Measurements from ENCODE around the gene EPS8.
"Not testable (repeated sequence)": the region's sequence is repeated elsewhere in the genome, so short reads cannot be mapped to it uniquely, and the experiment has no call there.

The EPS8 gene

DNA sequence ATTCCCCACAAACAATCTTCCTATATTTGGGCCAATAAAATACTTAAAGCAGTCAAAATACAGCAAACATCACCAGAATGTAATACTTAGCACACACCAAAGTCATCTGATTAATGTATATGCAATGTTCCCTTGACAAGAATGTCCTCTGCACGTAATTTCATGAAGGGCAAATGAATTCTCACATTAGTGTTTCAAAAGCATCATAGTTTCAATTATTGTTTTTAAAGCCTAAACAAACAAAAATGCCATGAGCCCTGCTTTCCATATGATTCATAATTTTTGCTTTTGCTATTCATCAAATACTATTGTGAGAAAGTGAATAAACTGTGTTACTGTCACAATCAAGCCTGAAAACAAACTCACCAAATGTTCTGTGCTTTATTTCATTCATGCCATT is 156.0 kb downstream of the EPS8 start:
- no peak for DNase-seq

DNA sequence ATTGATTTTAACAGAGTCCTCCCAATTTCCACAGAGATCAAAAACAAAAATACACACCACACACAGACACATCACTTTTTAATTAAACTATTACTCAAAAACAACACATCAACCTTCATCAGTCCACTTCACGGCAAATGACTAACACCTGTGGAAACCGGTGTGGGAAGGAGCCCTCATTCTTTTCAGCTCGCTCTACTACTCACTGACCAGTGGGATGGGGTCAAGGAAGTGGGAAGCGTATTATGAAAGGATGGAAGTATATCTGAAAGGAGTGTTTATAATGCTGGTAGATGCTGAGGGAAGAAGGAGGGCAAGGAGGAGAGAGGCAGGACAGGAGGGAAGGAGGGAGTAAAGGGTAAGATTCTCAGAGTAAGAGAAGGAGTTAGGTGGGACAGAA is 156.5 kb downstream of the EPS8 start:
- no peak for DNase-seq

DNA sequence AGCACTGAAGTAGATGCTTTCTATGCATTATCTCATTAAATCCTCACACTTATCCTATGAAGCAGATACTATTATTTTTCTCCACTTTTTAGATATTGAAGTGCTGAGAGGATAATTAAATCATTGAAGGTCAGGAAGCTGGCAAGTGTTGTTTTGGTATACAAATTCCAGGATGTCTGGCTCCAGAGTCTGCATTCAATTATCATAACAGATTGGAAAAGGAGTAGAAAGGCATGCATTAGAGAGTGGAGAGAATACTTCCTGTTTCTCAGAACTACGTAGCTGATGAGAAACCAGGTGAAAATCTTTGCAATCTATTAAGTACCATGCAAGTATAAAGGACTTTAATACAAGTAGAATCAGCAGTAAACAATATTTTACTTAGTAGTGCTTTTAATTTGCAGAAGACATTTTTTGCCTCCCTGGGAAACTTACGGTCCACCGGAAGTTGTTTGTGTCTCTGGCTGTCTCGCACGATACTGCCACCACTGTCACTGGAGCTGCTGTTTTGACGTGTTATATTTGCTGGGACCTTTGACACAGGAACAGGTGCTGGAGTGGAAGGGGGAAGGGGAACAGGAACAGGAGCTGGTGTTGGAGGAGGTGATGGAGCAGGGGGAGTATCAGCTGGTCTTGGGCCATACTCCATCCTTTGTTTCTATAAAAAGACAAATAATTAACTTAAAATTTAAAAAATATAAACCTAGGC is 158.0 kb downstream of the EPS8 start:
- DNase-seq = no peak

DNA sequence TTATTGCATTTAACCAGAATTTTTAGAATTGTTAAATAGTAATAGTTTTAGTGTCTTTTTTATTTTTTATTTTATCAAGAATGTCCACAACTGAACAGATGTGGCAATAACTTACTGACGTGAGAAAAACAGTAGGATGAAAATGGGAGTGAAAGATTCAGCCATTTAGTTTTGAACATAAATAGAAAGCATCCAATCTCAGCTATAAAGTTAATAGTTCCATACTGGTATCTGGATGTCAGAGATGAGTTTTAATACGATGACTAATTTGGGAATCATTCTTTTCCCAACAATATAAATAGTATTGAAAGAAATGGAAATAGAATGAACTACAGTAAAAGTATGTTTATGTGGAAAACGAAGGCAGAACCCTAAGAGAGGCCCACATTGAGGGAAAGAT is 159.4 kb downstream of the EPS8 start:
- DNase-seq = no peak

DNA sequence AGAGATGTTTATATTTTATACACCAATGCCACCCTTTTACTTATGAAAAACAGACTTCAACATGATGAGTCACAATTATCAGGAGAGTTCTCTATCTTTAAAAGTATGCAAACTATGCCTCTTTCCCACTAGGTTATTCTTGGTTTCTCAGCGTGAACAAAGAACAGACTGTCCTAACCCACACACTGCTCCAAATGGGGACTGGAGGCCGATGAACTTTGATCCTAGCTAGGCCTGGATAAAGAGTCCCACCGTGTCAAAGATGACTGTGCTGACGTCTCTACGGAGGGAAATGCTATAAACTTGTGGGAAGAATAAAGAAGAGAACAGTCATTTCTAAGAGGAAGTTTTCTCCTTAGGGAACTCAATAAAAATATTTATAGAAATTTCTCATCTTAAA is 160.1 kb downstream of the EPS8 start:
- DNase-seq = no peak

DNA sequence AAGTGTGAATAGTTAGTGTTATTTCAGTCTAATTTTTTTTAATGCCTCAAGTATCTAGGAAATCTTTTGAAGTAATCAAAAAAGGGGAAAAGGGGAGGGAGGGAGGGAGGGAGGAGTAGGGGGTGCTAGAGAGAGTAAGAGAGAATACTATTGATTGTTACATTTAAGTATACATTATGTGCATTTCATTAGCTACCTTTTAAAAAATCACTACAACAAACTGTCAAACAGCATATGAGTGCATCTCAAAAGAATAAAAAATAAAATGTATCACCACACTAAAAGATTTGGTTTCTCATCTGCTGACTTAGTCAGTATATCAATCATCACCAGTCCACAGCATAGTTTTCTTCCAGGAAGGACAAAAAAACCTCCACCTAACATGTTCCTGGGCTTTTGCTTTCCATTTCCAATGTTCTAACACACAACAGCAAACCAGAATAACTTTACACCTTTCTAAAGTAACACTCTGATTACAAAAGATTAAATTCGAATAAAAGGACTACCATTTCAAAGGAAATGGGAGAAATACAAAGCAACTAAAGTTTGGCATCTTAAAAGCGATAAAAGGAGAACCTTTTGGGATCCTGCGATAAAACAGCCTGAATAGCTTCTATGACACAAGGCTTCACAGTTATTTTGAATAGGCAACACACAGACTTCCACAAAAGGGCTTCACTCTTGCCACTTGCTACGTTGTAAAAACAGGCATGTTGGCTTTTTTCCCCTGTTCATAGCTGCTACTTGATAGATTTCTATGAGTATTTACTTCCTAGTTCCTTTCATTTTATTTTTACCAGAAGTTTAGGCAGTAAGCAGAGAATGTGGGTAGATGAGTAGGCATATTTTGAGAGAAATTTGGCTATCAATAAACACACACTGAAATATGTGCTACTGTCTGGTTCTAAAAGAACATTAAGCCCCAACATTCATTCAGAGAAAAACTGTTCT is 160.9 kb downstream of the EPS8 start:
- no peak for DNase-seq

DNA sequence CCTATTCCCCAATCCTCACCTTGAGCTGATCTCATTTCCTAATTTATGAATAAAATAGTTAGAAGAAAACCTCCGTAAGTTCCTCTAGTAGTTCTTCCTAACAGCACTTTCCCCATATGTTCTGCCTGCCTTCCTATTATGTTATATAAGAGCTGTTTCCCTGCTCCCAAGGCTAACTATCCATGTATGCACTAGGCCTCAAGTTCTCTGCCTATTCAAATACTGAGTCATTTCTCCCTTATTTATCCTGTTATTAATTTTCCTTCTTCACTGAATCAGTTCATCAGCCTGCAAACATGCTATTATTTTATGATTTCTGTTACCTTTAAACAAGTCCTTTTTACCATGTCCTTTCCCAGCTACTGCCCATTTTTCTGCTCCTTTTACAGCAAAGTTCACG is 164.1 kb downstream of the EPS8 start:
- no peak for DNase-seq

DNA sequence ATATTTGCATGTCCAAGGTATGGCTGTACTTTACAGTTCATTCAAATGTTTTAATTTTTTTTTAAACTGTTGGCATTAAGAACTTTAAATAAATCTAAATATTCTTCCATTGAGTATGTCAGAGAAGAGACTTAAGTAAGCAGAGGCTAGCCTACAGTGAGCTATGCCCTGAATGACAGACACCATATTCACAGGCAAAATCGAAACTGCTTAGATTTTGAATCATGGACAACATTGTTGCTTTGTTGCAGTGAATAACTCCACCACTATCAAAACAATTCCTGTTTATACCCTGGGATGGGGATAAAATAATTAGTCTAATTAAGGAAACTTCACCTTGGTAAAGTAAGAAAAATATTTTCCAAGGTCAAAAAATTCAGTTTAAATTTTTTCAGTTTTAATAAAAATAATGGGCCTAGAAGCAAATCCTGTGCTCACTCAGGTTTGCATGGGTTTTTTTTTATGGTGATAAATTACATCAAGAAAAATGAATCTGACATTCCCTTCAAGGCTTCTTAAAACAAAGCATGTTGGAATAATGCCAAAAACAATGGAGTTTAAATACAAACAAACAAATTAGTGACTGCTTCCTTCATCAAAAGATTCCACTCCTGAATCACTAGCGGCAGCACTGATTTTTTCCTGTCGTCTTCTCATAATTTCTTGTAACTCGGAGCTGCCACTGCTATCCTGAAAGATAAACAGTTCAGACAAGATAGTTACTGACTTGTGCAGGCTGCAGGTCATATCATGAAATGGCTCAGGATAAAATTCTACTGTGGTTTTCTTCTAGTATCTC is 168.2 kb downstream of the EPS8 start:
- no peak for DNase-seq

DNA sequence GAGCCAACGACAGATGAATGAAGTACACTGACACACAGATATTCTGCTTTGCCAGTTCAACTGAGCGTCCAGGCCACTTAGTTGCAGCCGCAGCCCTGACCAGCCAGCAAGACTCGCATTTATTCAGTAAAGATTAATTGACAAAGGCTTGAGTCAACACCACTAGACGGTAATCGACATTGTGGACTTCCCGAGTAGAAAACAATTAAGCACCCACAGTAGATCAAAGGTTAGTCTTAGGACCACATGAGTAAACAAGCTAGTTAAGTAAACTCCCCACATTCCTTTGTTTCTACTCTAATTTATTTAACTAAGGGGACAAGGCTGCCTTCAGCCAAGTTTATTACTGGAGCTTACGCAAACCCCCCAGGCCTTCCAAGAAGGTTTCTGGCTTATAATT is 172.7 kb downstream of the EPS8 start:
- not testable (repeated sequence) for DNase-seq

DNA sequence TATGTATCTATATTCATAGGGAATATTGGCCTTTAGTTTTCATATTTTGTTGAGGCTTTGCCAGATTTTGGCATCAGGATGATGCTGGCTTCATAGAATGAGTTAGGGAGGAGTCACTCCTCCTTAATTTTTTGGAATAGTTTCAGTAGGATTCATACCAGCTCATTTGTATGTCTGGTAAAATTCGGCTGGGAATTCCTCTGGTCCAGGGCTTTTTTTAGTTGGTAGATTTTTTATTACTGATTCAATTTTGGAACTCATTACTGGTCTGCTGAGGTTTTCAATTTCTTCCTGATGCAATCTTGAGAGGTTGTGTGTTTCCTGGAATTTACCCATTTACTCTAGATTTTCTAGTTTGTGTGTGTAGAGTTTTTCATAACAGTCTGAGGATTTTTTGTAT is 175.2 kb downstream of the EPS8 start:
- no peak for DNase-seq

DNA sequence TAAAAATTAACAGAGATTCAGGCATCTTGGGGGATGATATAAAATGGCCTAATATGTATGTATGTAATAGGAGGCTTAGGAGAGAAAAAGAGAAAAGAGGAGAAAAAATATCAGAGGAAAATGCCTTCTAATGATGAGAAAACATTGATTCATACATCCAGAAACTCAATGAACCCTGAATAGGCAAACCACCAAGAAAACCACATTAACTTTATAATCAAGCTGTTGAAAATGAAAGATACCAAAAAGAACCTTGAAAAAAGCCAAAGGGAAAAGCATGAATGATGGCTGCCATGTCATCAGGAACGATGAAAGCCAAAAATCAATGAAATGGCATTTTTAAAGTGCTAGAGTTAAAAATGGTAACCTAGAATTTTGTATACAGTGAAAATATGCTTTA is 180.2 kb downstream of the EPS8 start:
- DNase-seq = no peak

DNA sequence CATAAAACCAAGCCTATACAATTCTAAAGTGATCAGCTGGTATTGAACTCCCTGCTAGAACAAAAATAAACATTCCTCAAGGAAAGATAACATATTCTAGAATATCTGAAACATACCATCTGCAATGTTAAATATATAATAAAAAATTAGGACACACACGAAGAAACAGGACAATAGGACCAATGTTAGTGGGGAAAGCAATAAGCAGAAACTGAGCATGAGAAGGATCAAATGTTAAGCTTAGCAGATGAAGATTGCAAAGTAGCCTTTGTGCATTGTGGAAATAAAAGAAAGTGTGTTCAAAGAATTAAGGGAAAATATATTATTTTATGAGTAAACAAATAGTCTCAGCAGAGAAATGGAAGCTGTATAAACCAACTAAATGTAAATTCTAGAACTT is 180.8 kb downstream of the EPS8 start:
- no peak for DNase-seq

DNA sequence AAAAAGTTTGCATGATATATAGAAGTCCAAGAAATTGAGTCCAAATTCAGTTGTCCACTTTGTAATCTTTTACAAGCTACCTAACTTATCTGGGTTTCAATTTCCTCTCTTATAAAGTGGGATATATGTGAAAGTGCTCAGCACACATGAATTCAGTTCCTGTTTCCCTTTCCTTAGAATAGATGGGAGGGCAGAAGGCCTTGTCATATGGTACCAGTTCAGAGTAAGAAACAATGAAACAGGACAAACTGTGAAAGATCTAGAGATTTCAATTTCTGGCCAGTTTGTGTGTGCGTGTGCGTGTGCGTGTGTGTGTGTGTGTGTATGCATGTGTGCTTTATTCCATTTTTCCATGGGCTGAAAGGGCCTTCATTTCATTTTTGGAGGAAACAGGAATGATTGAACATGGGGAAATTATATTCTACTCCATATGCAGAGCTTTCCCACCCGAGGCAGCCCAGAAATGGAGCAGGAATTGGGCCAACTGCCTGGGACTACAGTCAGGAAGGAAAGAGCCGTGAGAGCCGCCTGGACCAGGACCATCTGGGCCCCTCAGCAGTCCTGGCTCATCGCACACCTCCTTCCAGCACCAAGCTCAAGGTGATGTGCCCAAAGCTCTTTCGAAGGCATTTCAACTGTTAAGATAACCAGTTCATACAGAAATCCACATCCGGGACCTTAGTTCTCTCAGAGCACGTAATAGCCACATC is 183.2 kb downstream of the EPS8 start:
- no peak for DNase-seq

DNA sequence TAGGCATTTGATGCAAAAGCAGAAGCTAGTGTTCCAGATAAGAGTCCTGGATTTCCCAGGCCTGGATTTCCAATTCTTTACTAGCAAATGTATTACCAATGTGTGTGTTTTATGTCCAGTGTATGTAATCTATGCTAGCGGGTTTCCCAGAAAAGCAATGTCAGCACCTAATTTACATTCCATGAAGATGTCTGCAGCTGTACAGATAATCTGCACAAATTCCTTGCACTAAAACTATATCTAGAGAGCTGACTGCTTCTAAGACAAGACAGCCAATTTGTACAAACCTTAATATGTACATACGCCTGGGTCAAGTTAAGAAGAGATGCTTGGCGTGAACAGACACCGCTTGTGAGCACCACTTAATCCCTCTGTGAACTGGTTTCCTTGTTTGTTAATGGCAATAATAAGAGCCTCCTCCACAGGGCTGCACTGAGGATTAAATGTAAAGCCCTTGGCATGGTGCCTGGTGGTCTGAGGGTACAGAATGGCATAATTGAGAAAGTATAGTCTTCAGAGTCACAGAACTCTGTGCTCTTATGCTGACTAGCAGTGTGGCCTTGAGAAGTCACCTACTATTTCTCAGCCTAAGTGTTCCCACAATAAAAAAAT is 185.6 kb downstream of the EPS8 start:
- DNase-seq = no peak

DNA sequence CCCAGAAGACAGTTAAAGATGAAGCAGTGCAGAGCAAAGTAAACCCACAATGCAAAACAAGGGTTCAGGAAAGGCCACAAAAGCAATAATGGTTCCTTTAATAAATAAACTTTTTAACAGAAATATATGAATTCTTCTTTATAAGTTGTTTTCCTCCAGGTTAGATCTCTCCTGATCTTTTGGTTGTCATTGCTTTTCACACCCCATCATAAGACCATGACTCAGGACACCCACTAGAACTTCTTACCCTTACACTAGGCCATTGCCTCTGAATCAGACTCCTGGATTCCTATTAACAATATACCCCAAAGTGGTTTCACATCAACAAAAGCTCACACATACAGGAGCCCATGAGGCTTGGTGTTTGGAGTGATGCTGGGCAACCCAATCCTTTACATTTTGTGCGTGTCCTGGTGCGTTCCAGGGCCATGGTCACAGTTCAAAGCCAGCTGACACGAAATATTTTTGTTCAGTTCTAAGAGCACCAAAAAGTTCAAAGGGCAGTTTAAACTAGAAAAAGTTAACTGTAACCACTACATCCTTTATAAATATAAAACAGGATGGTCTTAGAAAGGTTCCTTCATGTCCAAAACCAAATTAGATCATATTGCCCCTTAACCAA is 187.0 kb downstream of the EPS8 start:
- no peak for DNase-seq

DNA sequence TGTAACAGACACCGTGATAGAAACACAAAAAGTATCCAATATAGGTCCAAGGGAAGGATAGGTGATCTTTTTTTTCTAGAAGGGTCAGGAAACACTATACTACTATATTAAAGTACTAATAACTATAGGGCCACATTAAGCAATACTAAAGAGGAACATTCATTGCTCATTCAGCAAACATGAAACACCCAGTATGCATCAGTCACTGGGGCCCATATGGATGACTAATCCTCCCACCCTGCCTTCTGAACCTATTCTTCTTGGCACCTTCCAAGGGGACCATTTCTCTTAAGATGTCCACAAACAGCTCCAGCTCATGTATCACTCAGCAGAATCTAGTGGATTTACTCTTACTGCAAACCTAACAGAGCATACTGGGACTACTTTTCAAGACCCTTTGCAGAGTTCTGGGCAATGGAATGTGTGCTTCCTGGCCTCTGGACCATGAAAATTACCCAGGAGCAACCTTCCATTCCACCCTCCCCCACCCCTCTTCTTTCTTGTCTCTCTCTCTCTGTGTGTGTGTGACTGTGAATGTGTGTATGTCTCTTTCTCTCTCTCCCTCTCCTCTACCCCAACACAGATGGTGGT is 187.9 kb downstream of the EPS8 start:
- DNase-seq = no peak

DNA sequence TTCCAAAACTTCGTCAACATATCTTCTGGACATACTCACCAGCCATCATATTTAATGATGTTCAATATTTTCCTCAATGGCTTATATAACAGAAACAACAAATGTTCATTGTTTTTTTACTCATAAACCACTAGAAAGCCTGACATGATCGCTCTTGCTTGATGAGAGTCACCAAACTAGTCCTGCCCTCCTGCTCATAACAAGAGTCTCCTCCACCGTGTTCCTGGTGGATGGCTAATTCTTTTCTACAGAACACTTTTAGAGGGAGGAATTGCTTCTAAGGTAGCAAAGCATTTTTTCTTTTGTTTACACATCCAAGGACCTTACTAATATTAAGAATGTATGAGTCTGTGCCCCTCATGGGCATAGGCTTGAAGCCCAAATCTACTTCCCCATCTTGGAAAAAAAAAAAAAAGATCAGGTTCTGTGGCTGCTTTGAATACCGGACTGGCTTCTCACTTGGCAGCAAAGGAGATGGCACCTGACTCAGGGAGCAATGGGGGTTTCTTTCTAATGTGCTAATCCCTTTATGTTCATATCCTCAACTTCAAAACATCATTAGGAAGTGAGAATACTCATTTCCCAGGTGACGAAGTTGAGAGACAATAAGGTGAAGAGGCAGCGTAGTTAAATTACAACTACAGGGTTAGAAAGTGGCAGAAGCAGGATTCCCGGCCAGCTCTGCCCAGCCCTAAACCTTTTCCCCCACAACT is 188.8 kb downstream of the EPS8 start:
- no peak for DNase-seq

DNA sequence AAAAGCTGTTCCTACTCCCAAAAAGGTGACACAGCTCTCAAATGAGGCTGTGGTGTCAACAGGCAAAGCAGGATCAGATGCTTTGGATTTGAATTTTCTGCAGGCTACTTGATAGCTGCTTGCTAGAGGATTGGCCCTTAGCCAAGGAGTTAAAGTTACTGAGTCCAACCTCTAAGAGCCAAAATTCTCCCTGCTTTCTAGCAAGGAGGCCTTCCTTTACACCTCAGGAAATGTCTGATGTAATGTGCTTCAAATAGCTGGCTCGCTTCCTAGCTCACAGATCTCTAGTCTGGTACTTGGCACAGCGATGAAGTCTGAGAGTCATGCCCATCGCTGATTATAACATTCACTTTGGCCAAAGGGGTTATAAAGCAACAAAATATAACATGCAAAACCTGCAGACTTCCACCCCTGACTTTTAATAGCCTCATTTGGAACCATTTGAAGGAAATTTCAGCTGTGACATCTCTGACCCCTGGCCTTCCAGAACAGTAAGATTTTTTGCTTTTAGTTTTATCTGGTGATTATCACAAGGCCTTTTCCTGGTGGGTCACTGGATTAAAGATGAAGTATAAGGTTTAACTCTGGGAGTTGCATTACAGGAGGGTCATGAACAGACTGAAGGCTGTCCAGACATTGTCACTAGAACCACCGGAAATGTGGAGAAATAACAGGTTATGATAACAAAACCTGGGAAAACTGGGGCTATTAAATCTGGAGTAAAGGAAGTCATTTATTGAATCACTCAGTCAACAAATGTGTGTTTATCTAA is 189.7 kb downstream of the EPS8 start:
- DNase-seq = no peak

DNA sequence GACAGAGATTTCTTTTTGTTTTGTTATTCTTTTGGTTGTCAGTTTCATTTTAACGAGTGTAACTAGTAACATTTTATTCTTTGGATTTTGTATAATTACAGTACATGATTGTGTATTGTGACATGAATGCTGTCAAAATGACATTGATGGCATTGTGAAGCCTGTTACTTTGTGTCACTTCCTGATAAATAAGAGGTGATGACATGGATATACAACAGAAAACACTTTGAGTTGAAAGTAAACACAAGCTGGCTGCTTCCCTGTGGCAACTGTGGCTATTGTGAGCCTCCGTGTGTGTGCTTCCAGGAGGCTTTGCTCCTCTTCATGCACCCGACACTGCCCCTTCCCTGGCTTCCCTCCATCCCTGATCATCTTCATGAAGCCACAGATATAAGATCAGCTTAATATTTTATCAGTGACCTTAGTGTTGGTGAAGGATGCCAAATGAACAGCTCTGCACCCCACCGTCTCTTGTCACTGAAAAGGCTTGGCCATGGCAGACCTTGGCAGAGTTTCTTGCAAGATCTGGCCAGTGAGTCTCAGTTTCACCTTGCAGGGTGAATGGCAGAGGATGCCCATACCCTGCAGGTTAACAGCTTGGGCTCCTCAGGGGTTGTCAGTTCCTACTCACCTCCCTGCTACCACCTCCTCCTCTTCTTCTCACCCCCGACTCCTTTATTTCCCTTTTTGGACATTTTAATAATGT is 191.9 kb downstream of the EPS8 start:
- DNase-seq = no peak

Data from activated CD8-positive, alpha-beta memory T cell treated with anti-CD3 and anti-CD28 coated beads, Interleukin-2, amount 50 U/mL, for 4 hours (primary cell).